B cell (primary cell): ENCODE measurements around the gene ADAMTSL4. TPM values are rescaled to one million over a fixed set of nuclear protein-coding genes. Genes with fewer than 3 reads are reported as not detected.

Experiments used
- ATAC-seq: fragments of 200-7000 bp; cut with Tn5 transposase; one replicate; pipeline ENCODE4 v1.10.0; 2021; ENCODE audit warnings: low read depth, mild to moderate bottlenecking, moderate number of reproducible peaks, moderate library complexity
- CTCF ChIA-PET: fragments of 350-600 bp; sonication (Branson Sonifier 250); formaldehyde crosslinking; loops from one replicate; lab custom pipeline; 2021; ENCODE audit warnings: antibody characterized with exemption, inconsistent platforms; lab: Charles Lee
- POLR2A ChIA-PET: fragments of 350-600 bp; sonication (Branson Sonifier 250); formaldehyde crosslinking; loops from one replicate; lab custom pipeline; 2021; ENCODE audit warnings: antibody characterized with exemption; lab: Charles Lee
- DNase-seq: peaks from one replicate; pipeline ENCODE4 v3.0.0; 2013
- H2AFZ ChIP-seq: 2 replicates; pipeline ENCODE4 v1.6.1; 2012; ENCODE audit warnings: mild to moderate bottlenecking, low read depth, low read length; ENCODE audit not compliant: insufficient read depth, poor library complexity, severe bottlenecking
- H3K27ac ChIP-seq, 2 donors: 1 replicate in 1 of 2; 2 replicates in 1 of 2; pipeline ENCODE4 v1.5.1; 2012 to 2013; ENCODE audit warnings: low read length in 2 of 2, mild to moderate bottlenecking in 2 of 2, moderate library complexity in 1 of 2
- H3K27me3 ChIP-seq, 4 experiments: fragments of 200-600 bp in 1 of 4; sonication (generic) in 1 of 4; replicated peaks in 1 of 4; 1 replicate in 2 of 4; 2 replicates in 2 of 4; pipeline versions ENCODE4 v1.6.1 to v1.7.0; 2013 to 2016; ENCODE audit warnings: low read length in 3 of 4, mild to moderate bottlenecking in 2 of 4, mixed read lengths in 1 of 4, moderate library complexity in 1 of 4; ENCODE audit not compliant: insufficient read depth in 4 of 4, control insufficient read depth in 3 of 4; ENCODE audit errors: control extremely low read depth in 1 of 4
- H3K36me3 ChIP-seq, 2 experiments: replicated peaks in 1 of 2; 1 replicate in 1 of 2; 2 replicates in 1 of 2; pipeline versions ENCODE4 v1.6.1 to v1.7.1; 2013; ENCODE audit warnings: low read length in 1 of 2; ENCODE audit not compliant: insufficient read depth in 2 of 2, control insufficient read depth in 1 of 2; ENCODE audit errors: control extremely low read depth in 1 of 2, extremely low read depth in 1 of 2
- H3K4me1 ChIP-seq, 2 donors: fragments of 200-600 bp in 1 of 2; sonication (generic) in 1 of 2; 1 replicate in 1 of 2; 2 replicates in 1 of 2; pipeline versions ENCODE4 v1.5.1 to v1.6.1; 2013 to 2017; ENCODE audit warnings: low read length in 2 of 2; ENCODE audit not compliant: control insufficient read depth in 2 of 2, insufficient read depth in 2 of 2
- H3K4me2 ChIP-seq: replicated peaks from 2 replicates; pipeline ENCODE3; 2012; ENCODE audit warnings: mild to moderate bottlenecking, low read depth, low read length; ENCODE audit not compliant: poor library complexity, severe bottlenecking
- H3K4me3 ChIP-seq, 5 experiments: fragments of 200-600 bp in 1 of 5; sonication (generic) in 1 of 5; 1 replicate in 3 of 5; 2 replicates in 2 of 5; pipeline versions ENCODE4 v1.5.1 to v1.7.0; 2011 to 2016; ENCODE audit warnings: low read length in 4 of 5, mild to moderate bottlenecking in 4 of 5, low read depth in 2 of 5, control low read depth in 1 of 5, moderate library complexity in 1 of 5; ENCODE audit not compliant: insufficient read depth in 1 of 5; ENCODE audit errors: control extremely low read depth in 1 of 5, extremely low read depth in 1 of 5
- H3K79me2 ChIP-seq: fragments of 200-600 bp; sonication (generic); one replicate; pipeline ENCODE4 v1.6.0; 2016; ENCODE audit warnings: low read length; ENCODE audit not compliant: control insufficient read depth, insufficient read depth
- H3K9ac ChIP-seq: fragments of 200-600 bp; sonication (generic); 2 replicates; pipeline ENCODE4 v1.6.1; 2017; ENCODE audit warnings: mild to moderate bottlenecking, low read length, moderate library complexity
- H3K9me3 ChIP-seq, 3 donors: one replicate each; pipeline versions ENCODE4 v1.6.1 to v1.7.1; 2013; ENCODE audit warnings: low read length in 2 of 3; ENCODE audit not compliant: control insufficient read depth in 2 of 3, insufficient read depth in 1 of 3; ENCODE audit errors: control extremely low read depth in 1 of 3
- H4K20me1 ChIP-seq: 2 replicates; pipeline ENCODE4 v1.6.0; 2012; ENCODE audit warnings: mild to moderate bottlenecking, low read length; ENCODE audit not compliant: insufficient read depth, control insufficient read depth, poor library complexity, severe bottlenecking
- H3K27ac Mint-ChIP-seq: one replicate; pipeline ENCODE4 v1.8.0; 2021; ENCODE audit warnings: mixed read lengths
- H3K27me3 Mint-ChIP-seq: one replicate; pipeline ENCODE4 v1.8.0; 2021; ENCODE audit warnings: mixed read lengths
- H3K4me1 Mint-ChIP-seq: one replicate; pipeline ENCODE4 v1.8.0; 2021; ENCODE audit warnings: mixed read lengths
- H3K4me3 Mint-ChIP-seq: one replicate; pipeline ENCODE4 v1.8.0; 2021; ENCODE audit warnings: mixed read lengths
- H3K9me3 Mint-ChIP-seq: one replicate; pipeline ENCODE4 v1.8.0; 2022; ENCODE audit warnings: mixed read lengths; ENCODE audit not compliant: insufficient read depth
- EZH2 ChIP-seq: IDR thresholded peaks from 2 replicates; pipeline ENCODE4 v1.6.1; 2012; ENCODE audit warnings: borderline replicate concordance, low read depth, mild to moderate bottlenecking, moderate library complexity, low read length; ENCODE audit not compliant: insufficient read depth, poor library complexity, severe bottlenecking
- WGBS: methylation state at CpG from one replicate; pipeline ENCODE4 v1.1.5; 2013; ENCODE audit warnings: missing lambda C conversion rate; ENCODE audit not compliant: insufficient coverage; 5-methylcytosine and 5-hydroxymethylcytosine counted together
- intact Hi-C: fragments of 100-400 bp; cut with micrococcal nuclease; formaldehyde crosslinking; loops from one replicate; pipeline ENCODE4 v1.10.0; 2022
- polyA plus RNA-seq: library from polyadenylated mRNA; depleted of rRNA; stranded (reverse); fragments of >200 nt; gene quantifications from 2 replicates; pipeline ENCODE4 v1.2.3, GENCODE V29; 2012
- total RNA-seq, 2 donors: library from RNA; stranded (reverse); fragments of 120-200 nt in 1 of 2; gene quantifications; 1 replicate in 1 of 2; 2 replicates in 1 of 2; pipeline versions ENCODE4 v1.2.3 to v1.2.4, GENCODE V29; 2013 to 2022
- TF ChIP-seq, protein P1 (sequence below): fragments of 200-600 bp; IDR thresholded peaks from one replicate; pipeline ENCODE4 v1.8.0; 2022; ENCODE audit warnings: antibody characterized with exemption, mild to moderate bottlenecking

The ADAMTSL4 gene
- total and polyA plus RNA-seq, 2 donors (not counting 1 experiment from before 2014, with no cell fraction given), result 0.70 TPM; not detected in 1

DNA sequence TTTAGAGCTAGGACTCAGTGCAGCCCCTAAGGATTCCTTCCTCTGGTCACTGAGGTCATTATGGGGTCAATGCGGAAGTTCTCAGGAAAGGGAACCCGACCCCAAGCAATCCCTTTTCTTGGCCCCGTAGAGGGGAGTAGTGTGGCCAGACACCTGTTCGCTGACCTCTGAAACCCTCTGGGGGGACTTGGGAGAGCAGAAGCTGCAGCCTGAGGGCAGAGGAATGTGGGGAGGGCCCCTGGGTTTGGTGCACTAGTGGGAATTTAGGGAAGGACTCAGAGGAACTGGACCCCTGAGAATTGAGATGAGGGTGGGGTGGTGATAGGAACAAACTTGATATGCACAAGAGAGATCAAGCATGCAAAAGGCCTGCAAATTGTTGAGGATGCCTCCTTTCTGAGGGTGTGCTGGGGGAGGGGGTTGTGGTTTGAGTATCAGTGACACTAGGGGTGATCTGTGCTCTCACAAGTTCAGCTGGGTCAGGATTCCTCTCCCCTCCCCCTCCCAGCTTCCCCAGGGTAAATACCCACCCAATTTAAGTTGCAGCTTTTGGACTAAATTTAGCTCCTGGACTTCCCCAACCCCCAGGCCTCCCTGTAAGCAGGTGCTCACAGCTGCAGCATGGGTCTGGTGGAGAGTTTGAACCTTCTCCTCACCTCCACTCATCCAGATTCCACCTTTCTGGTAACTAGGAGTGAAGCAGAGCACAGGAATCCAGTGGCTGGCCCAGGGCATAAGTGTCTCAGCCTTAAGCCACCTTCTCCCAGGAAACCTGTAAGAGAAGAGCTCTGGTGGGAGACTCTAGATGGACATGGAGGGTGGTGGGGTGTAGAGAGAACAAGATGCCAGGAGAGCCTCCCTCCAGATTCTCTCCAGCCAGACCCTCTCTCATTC lies 13.5 kb downstream of the ADAMTSL4 start:
- 0% methylated on average over 4 of the region's 4 CpGs for WGBS

More for the DNA sequence above, 13.5 kb downstream of the ADAMTSL4 start:
- no peaks in the 10 kb centered on the region for H3K9me3 Mint-ChIP-seq
- no peaks in the 10 kb centered on the region for H3K36me3 ChIP-seq
- peak overlapping the region; percentile 93 for H3K9ac ChIP-seq
- peak overlapping the region; percentile 98 for H3K27ac Mint-ChIP-seq
- H3K79me2 ChIP-seq, result peaks cover 36% of the 10 kb centered on the region
- H3K27ac ChIP-seq, result peak overlapping the region; percentile 96 to 99
- H3K9me3 ChIP-seq, result no peaks in the 10 kb centered on the region
- peak overlapping the region; percentile 63 to 89 (median 80) for H3K4me3 ChIP-seq
- peak; percentile 97 for DNase-seq
- peaks cover 61 to 75% of the 10 kb centered on the region in 2 donors for H3K4me1 ChIP-seq
- H3K27me3 ChIP-seq, result no peaks in the 10 kb centered on the region
- H2AFZ ChIP-seq, result no peak overlapping the region
- ChIA-PET CTCF (interaction anchor here (0.7 to 14.8 kb wide), 17 partner anchors 14 to 627 kb away, joined by 3 to 661 read pairs (median 4); partner anchors contain the start of genes ENSA, FALEC, GOLPH3L and MCL1), POLR2A (interaction anchor here (0.5 to 10.3 kb wide), 12 partner anchors 11 to 75 kb away, joined by 3 to 371 read pairs (median 8); partner anchors contain the start of genes ENSA, MCL1 and TARS2)
- intact Hi-C loops, result loop anchor here (1.0 to 5.0 kb wide), 10 partner anchors 11 to 496 kb away; partner anchors contain the start of genes ARNT, CDC42SE1, CTSS and ENSA
- H3K27me3 Mint-ChIP-seq, result no peaks in the 10 kb centered on the region
- TF ChIP-seq, protein P1, sequence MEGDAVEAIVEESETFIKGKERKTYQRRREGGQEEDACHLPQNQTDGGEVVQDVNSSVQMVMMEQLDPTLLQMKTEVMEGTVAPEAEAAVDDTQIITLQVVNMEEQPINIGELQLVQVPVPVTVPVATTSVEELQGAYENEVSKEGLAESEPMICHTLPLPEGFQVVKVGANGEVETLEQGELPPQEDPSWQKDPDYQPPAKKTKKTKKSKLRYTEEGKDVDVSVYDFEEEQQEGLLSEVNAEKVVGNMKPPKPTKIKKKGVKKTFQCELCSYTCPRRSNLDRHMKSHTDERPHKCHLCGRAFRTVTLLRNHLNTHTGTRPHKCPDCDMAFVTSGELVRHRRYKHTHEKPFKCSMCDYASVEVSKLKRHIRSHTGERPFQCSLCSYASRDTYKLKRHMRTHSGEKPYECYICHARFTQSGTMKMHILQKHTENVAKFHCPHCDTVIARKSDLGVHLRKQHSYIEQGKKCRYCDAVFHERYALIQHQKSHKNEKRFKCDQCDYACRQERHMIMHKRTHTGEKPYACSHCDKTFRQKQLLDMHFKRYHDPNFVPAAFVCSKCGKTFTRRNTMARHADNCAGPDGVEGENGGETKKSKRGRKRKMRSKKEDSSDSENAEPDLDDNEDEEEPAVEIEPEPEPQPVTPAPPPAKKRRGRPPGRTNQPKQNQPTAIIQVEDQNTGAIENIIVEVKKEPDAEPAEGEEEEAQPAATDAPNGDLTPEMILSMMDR, result no peak
- no peak for TF ChIP-seq EZH2
- peaks cover 66% of the 10 kb centered on the region for H3K4me1 Mint-ChIP-seq
- peak overlapping the region; percentile 90 for H3K4me2 ChIP-seq
- peaks cover 3% of the 10 kb centered on the region for H4K20me1 ChIP-seq
- peak; percentile 61 for ATAC-seq
- peak overlapping the region; percentile 99 for H3K4me3 Mint-ChIP-seq
